ENCODE data around the gene SMCO4. TPM values are rescaled to one million over a fixed set of nuclear protein-coding genes. Genes with fewer than 3 reads are reported as not detected.
"Not testable (repeated sequence)": the region's sequence is repeated elsewhere in the genome, so short reads cannot be mapped to it uniquely, and the experiment has no call there.

SMCO4 gene
- total RNA-seq, 1 donor from 2014 or later: 17.3 TPM

DNA sequence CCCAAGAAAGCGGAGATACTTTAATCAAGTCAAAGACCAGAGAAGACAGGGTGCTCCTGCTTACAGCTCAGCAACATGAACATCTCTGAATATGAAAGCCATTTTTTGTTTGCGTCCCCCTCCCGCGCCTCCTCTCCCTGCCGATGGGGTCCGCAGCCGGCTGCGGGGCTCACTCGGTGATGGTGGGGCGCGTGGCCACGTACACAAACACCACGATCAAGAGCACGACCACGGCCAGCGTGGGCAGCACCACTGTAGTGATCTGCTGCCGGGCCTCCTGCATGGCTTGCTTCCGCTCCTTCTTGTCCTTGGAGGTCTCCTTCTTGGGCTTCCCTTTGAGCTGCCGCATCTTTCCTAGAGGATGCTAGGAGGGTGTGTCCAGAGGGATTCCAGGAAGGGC, 64.3 kb downstream of the SMCO4 start:
- DNase-seq (ENCODE audit: low spot score): no peak

DNA sequence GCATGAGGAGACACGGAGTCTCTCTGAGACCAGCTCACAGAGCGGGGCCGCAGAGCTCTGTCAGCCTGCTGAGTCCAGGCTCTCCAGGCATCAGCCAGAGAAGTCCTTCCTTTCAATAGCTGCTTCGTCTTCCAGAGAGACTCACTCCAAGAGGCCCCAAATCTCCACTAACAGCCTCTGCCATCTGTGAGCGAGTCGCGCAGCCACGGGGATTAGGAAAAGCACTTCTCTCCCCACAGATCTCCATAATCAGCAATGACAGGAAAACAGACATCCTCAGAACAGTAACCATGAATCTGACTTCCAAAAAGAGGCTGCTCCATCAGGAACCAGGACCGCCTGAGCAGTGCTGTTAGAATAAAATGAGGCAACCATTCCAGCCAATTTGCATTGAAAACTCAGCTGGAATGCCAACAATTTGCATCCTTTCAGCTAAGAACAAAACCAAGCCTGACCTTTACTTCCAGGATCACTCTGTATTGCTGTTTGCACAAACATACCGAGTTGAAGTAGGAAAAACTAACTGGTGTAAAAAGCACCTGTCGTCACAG, 65.4 kb downstream of the SMCO4 start:
- no peak for DNase-seq (ENCODE audit: low spot score)

DNA sequence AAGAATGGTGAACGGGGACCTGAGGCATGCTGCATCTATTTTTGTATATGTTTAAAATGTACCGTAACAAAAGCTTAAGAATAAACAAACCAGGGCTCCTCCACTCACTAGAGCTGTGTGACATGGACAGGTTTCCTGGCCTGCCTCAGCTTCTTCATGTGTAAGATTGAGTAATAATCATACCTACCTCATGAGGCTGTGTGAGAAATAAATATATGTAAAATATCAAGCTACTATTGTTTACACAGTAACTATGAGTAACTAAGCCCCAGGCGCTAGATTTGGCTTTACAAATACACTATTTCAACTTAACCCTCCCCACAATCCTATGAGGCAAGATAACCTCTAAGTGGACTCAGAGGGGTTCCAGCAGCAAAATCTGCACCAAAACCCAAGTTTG, 66.4 kb downstream of the SMCO4 start:
- no peak for DNase-seq (ENCODE audit: low spot score)

DNA sequence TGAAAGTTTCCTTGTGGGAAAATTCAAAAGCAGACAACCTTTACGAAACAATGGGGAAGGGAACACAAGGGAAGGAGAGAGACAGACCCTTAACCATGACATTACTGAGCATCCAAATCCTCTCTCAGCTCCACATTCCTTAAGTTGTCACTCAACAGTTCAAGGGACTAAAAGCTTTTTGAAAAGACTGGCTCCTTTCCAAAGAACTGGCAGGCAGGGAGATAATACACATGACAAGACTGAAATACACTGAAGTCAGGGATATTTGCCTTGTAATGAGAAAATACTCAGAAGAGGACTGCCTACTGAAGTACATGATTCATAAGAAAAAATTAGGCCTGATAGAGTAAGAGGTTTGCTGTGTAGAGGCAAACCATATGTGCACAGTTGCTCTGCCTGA, 69.1 kb downstream of the SMCO4 start:
- DNase-seq (ENCODE audit: low spot score): no peak

DNA sequence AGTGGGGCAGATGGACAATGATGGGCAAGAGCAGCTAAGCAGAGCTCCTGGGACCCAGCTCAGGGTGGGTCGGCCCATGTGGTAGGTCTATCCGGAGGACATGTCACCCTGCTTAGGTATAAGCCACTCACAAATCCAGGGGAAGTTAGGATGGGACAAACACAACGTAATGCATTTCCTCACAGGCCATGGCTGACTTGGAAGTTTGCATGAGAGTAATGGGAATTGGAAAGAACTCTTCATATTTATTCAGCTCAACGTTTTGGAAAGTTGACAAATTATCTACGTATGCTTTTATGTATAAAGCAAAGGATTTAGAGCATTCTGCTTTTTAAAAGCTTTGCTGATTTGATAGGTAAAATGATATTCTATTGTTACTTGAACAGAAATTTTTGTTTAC, 74.9 kb downstream of the SMCO4 start:
- no peak for DNase-seq (ENCODE audit: low spot score)

DNA sequence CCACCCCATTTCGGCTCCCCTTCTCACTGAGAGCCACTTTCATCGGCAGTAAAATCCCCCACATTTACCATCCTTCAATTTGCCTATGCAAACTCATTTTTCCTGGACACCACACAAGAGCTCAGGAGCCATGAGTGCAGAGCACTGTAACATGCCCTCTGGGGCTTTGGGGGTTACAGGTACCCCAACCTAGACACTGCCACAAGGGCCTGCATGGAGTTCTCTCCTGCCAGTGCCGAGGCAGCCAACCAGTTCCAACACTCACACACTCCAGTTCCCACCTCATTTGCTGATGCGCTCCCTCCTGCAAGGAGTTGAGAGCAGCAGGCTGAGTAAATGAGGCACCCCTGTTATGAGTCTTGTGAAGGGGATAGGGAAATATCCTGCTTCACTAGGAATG, 76.1 kb downstream of the SMCO4 start:
- DNase-seq (ENCODE audit: low spot score): no peak

DNA sequence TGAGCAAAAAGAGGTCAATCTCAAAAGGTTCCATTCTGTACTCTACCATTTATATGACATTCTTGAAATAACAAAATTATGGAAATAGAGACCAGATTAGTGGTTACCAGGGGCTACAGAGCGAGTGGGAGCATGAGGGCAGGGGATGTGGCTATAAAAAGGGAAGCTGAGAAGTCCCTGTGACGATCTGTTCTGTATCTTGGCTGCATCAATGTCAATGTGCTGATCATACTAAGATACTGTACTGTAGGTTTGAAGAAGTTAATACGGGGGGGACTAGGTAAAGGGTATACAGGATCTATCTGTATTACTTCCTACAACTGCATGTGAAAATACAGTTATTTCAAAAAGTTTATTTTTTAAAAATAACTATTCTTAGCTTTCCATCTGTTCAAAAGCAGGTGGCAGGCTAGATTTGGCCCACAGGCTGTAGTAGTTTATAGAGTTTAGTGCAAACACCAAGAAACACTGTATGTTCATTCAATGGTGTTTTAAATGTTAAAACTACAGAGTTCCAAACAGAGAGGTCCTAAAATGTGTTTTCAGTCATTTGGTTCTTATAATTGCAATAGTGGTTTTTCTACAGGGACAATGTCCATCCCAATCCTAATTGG, 78.2 kb downstream of the SMCO4 start:
- DNase-seq (ENCODE audit: low spot score): no peak

DNA sequence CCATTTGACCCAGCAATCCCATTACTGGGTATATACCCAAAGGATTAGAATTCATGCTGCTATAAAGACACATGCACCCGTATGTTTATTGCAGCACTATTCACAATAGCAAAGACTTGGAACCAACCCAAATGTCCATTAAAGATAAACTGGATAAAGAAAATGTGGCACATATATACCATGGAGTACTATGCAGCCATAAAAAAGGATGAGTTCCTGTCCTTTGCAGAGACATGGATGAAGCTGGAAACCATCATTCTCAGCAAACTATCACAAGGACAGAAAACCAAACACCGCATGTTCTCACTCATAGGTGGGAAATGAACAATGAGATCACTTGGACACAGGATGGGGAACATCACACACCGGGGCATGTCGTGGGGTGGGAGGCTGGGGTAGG, 79.5 kb downstream of the SMCO4 start:
- DNase-seq (ENCODE audit: low spot score): not testable (repeated sequence)

DNA sequence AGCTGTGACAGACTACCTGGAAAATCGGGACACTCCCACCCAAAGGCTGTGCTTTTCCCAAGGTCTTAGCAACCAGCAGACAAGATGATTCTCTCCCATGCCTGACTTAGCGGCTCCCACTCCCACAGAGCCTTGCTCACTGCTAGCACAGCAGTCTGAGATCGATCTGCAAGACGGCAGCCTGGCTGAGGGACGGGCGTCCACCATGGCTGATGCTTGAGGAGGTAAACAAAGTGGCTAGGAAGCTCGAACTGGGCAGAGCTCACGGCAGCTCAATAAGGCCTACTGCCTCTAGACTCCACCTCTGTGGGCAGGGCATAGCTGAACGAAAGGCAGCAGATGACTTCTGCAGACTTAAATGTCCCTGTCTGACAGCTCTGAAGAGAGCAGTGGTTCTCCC, 84.9 kb downstream of the SMCO4 start:
- no peak for DNase-seq (ENCODE audit: low spot score)

DNA sequence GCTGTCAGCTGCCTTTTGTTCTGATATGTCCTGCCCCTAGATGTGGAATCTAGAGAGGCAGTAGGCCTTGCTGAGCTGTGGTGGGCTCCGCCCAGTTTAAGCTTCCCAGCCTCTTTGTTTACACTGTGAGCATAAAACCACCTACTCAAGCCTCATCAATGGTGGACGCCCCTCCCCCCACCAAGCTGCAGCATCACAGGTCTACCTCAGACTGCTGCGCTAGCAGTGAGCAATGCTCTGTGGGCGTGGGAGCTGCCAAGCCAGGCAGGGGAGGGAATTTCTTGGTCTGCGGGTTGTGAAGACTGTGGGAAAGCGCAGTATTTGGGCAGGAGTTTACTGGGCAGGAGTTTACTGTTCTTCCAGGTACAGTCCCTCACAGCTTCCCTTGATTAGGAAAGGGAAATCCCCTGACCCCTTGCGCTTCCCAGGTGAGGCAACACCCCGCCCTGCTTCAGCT, 98.5 kb downstream of the SMCO4 start:
- DNase-seq (ENCODE audit: low spot score): no peak

DNA sequence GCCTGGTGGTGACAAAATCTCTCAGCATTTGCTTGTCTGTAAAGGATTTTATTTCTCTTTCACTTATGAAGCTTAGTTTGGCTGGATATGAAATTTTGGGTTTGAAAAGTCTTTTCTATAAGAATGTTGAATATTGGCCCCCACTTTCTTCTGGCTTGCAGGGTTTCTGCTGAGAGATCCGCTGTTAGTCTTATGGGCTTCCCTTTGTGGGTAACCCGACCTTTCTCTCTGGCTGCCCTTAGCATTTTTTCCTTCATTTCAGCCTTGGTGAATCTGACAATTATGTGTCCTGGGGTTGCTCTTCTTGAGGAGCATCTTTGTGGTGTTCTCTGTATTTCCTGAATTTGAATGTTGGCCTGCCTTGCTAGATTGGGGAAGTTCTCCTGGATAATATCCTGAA, 100.0 kb downstream of the SMCO4 start:
- not testable (repeated sequence) for DNase-seq (ENCODE audit: low spot score)

DNA sequence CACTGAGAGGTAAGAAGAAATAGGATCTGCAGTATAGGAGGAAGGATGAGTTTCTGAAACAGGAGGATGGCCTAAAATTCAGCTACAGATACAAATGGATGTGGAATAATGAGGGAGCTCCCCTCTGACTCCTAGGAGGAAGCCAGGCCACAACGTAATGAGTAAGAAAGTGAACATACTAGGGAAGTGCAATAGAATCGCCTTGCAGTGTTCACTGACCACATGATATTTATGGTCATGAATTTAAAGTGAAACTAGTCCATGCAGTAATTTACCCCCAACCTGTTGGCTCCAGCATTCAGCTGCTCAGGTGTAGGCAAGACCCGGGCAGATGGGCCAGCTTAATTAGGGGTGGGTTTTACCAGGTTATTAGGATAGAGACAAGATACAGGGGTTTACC, 110.9 kb downstream of the SMCO4 start:
- no peak for DNase-seq (ENCODE audit: low spot score)

Other genes with a start within 250 kb of the SMCO4 start
- gene DEUP1, start 212.6 kb downstream of the SMCO4 start, total RNA-seq: not detected
- 6.6 TPM for gene CEP295, start 118.3 kb upstream of the SMCO4 start, total RNA-seq
- gene TAF1D, start 198.1 kb upstream of the SMCO4 start, total RNA-seq: 117 TPM
- 21.1 TPM for gene C11orf54, start 198.3 kb upstream of the SMCO4 start, total RNA-seq
- 24.7 TPM for gene MED17, start 240.9 kb upstream of the SMCO4 start, total RNA-seq